GM18867 (cell line): ENCODE measurements around the gene FBXL14.

Source experiments
- ATAC-seq: cut with Tn5 transposase; IDR thresholded peaks from one replicate; pipeline ENCODE4 v1.9.1; 2021; ENCODE audit warnings: mild to moderate bottlenecking, moderate library complexity; ENCODE audit not compliant: unreplicated experiment

FBXL14 gene

GRCh38 chr12:1517734-1518525 lies 76.5 kb downstream of the FBXL14 start:
- no peak for ATAC-seq

GRCh38 chr12:1517007-1517406 lies 77.4 kb downstream of the FBXL14 start:
- ATAC-seq = no peak
